Heart left ventricle (tissue), 13 donors: ENCODE measurements around the gene MYO6.

Experiments used
- POLR2A ChIP-seq, 2 donors: fragments of 450-650 bp; IDR thresholded peaks; one replicate each; pipeline ENCODE4 v1.6.1; 2017; ENCODE audit warnings: antibody characterized with exemption in 2 of 2, mild to moderate bottlenecking in 2 of 2, moderate library complexity in 2 of 2
- TF ChIP-seq, protein P1 (sequence below), 12 donors: fragments of 200-600 bp; sonication (generic) in 4 of 12; IDR thresholded peaks; one replicate each; pipeline versions ENCODE4 v1.5.0 to v1.8.0; 2018 to 2022; ENCODE audit warnings: antibody characterized with exemption in 12 of 12, mild to moderate bottlenecking in 5 of 12
- donor health status: ischemic (EF 13 %, LVEDD 7.1; RV severe dilation, severe dysfunction).
- donor health status: DM: no; HTN: yes; CAD: no.
- donor health status: DM: no; HTN: no; CAD: no.
- donor health status: ischemic (EF 25% LVEDD 6.9; RV normal size, moderate dysfunction).
- donor health status: ischemic (EF 25% LVEDD 5.7; RV mildly dilated, moderate dysfunction).
- donor health status: ischemic (EF 35%, LVEDD 5.7; RV mildly dilated, moderate dysfunction).
- donor health status: nonischemic (EF 11% LVEDD 7.7; RV severe dilation, severe dysfunction).
- donor health status: DM: yes; HTN: yes; CAD: no.
- donor health status: PGD.
- donor health status: ischemic (EF 29% LVEDD 5.4; RV normal size, mild dysfunction).
- donor health status: nonischemic (EF 23%, LVEDD 6.1; RV moderate dilation, normal function).

GRCh38 chr6:75711173-75711572 is 37.9 kb upstream of the MYO6 start:
- TF ChIP-seq, protein P1, sequence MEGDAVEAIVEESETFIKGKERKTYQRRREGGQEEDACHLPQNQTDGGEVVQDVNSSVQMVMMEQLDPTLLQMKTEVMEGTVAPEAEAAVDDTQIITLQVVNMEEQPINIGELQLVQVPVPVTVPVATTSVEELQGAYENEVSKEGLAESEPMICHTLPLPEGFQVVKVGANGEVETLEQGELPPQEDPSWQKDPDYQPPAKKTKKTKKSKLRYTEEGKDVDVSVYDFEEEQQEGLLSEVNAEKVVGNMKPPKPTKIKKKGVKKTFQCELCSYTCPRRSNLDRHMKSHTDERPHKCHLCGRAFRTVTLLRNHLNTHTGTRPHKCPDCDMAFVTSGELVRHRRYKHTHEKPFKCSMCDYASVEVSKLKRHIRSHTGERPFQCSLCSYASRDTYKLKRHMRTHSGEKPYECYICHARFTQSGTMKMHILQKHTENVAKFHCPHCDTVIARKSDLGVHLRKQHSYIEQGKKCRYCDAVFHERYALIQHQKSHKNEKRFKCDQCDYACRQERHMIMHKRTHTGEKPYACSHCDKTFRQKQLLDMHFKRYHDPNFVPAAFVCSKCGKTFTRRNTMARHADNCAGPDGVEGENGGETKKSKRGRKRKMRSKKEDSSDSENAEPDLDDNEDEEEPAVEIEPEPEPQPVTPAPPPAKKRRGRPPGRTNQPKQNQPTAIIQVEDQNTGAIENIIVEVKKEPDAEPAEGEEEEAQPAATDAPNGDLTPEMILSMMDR (IDR thresholded peaks at IDR 0.05): no peak
- TF ChIP-seq POLR2A (IDR thresholded peaks at IDR 0.05): no peak
